GM21360 (cell line): ENCODE data around the gene TAAR1.
"Not testable (repeated sequence)": the region's sequence is repeated elsewhere in the genome, so short reads cannot be mapped to it uniquely, and the experiment has no call there.

ENCODE experiments used
- ATAC-seq: cut with Tn5 transposase; IDR thresholded peaks from one replicate; pipeline ENCODE4 v1.9.1; 2021; ENCODE audit warnings: mild to moderate bottlenecking, moderate library complexity; ENCODE audit not compliant: unreplicated experiment

Gene TAAR1

DNA sequence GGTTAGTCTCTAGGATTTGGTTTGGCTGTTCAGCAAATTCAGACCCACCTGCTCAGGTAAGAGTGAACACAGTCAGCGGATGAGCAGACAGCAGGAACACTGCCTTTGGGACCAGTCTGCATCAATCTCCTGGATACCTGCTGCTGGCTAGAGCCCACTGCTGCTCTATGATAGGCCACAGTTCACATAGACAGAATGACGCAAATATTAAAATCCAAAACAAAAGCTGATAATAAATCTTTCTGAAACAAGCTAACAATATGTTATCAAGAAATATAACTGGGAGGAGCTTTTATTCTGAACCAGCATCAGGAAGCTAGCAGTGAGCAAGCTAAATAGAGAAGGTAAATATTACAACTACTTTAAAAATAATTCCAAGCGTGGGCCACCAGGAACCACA lies at the start of gene TAAR1:
TSS of gene TAAR1 (minus strand) at position 101 of the 400 bp plus-strand sequence. CDS start 13,179 bp downstream, outside the sequence.
- no peak for ATAC-seq

DNA sequence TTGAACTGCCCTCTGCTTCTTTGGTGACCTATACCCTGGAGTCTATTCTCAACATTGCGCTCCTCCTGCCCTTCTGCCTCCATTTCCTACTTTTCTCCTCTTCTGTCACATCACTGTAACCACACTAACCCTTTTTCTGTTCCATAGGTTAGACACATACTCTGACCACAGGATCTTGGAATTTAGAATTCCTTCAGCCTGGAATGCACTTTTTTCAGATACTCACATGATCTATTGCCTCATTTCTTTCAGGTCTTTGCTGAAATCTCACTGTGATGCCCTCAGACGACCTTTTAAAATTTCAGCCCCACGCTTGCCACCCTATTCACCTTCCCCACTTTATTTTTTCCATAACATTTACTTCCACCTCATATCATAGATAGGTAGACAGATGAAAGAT lies 49.8 kb upstream of the TAAR1 start:
- ATAC-seq = no peak

DNA sequence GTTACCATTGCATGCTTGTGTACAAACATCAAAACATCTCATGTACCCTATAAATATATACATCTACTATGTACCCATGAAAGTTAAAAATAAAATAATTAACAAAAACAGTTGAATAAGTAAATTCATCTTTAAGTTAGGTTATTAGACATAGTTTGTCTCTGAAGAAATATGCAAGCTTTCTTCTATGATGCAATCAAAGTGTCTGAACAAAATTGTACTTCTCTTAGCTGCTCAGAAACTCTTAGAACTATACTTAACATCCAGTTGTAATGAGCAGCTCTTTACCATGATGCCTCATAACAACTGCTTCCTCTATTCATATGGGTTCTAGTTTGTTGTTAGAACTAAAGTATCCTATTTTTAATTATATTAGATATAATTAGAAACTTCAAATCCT lies 49.0 kb upstream of the TAAR1 start:
- ATAC-seq = no peak

- not testable (repeated sequence) for ATAC-seq
Observed at GRCh38 chr6:132706756-132707155, 47.8 kb upstream of the TAAR1 start.

GRCh38 chr6:132703936-132704335 lies 45.0 kb upstream of the TAAR1 start:
- no peak for ATAC-seq

GRCh38 chr6:132698608-132699007 lies 39.6 kb upstream of the TAAR1 start:
- ATAC-seq = no peak

- no peak for ATAC-seq
Observed at GRCh38 chr6:132695773-132696172, 36.8 kb upstream of the TAAR1 start.

DNA sequence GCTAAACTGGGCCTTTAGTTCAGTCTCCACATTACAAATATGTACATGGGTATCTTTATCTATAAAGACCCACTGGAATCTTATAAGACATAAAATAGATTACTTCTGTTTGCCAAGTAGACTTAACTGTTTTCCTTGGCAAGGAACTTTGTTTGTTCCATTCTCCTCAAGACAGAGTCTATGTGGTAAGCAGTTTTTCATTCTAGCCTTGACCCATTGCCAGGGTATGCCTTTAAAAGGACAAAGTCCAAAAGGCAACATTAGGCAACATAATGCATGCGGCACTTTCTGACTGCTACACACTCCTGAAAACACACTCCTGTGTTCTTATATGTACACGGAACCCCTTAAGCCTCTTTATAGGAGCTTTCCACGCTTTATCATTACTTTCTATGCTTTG lies 34.5 kb upstream of the TAAR1 start:
- ATAC-seq = no peak

DNA sequence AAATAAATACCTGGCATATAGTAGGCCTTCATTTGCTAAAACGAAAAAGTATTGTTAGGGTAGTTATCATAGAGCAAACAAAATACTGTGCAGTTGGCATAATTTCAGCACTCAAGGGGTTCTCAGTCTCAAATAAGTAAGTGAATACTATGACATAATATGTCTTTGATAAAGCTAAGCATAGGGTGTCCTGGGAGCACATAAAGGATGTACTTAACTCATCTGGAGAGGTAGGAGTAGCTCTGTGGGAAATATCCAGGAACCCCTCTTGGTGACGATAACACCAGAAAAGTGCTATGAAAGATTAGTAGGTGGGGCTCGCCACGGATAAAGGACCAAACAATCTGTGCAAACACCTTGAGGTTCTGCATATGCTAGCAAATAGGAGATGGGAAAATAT lies 31.7 kb upstream of the TAAR1 start:
- no peak for ATAC-seq

GRCh38 chr6:132687306-132687705 lies 28.3 kb upstream of the TAAR1 start:
- no peak for ATAC-seq

DNA sequence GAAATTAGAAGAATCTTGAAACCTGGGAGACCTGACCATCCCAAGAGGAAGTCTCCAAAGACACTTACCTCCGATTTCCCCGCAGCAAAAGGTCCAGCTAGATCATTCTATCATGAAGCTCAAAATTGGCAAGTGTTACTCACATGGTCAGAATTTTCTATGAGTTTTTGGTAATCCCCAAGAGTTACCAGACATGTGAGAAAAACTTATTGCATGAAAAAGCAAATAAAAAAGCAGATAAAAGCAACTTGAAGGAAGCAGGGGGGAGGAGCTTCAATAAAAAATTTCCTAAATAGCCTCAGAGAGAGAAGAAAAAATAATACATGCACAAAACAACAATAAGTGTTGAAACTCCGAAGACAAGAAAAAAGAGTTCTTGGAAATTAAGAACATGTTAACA lies 27.5 kb upstream of the TAAR1 start:
- ATAC-seq = no peak

- ATAC-seq = no peak
Observed at GRCh38 chr6:132685009-132685408, 26.0 kb upstream of the TAAR1 start.

DNA sequence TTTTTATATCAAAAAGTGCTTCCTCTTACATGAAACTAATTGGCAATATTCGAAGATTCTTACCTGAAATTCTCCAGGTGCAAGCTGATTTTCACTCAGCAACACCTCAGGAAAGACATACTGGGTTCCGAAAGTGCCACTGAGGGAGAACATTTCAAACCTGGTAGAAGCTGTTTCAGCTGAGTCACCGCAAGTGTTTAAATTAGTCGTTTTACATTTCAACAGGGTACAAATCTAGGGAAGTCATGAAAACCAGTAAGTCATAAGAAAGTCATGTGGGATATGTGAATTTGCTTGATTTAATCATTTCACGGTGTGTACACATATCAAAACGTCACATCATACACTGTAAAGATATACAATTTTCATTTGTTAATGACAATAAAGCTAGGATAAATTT lies 25.3 kb upstream of the TAAR1 start:
- ATAC-seq = no peak

GRCh38 chr6:132683543-132683942 lies 24.6 kb upstream of the TAAR1 start:
- no peak for ATAC-seq

DNA sequence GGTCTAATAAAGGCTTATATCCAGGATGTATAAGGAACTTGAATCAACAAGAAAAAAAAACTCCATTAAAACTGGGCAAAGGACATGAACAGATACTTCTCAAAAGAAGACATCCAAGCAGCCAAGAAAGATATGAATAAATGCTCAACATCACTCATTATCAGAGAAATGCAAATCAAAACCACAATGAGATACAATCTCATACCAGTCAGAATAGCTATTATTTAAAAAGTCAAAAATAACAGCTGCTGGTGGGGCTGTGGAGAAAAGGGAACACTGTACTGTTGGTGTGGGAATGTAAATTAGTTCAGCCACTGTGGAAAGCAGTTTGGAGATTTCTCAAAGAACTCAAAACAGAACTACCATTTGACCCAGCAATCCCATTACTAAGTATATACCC lies 20.1 kb upstream of the TAAR1 start:
- ATAC-seq = not testable (repeated sequence)

DNA sequence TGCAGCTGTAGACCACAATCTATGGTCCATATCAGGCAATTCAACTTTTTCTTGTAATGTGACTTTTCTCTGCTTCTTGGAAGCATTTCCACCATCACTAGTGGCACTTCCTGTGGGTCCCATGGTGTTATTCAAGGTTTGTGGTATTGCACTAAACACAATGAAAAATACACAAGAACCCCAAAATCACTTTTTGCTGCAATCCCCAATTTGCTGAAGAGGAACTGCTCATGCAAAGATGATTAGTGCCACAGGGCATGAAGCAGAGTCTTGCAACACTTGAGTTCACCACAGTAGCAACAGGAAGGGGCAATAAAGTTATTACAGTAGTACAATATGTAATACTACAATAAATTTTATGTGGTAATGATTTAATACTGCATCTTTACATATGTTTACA lies 16.8 kb upstream of the TAAR1 start:
- no peak for ATAC-seq

GRCh38 chr6:132675002-132675401 lies 16.0 kb upstream of the TAAR1 start:
- ATAC-seq = no peak

GRCh38 chr6:132673376-132674094 lies 14.6 kb upstream of the TAAR1 start:
- ATAC-seq = no peak

- no peak for ATAC-seq
Observed at GRCh38 chr6:132671295-132671694, 12.3 kb upstream of the TAAR1 start.

GRCh38 chr6:132669690-132670291 lies 10.8 kb upstream of the TAAR1 start:
- no peak for ATAC-seq

GRCh38 chr6:132666118-132666517 lies 7.1 kb upstream of the TAAR1 start:
- ATAC-seq = no peak

DNA sequence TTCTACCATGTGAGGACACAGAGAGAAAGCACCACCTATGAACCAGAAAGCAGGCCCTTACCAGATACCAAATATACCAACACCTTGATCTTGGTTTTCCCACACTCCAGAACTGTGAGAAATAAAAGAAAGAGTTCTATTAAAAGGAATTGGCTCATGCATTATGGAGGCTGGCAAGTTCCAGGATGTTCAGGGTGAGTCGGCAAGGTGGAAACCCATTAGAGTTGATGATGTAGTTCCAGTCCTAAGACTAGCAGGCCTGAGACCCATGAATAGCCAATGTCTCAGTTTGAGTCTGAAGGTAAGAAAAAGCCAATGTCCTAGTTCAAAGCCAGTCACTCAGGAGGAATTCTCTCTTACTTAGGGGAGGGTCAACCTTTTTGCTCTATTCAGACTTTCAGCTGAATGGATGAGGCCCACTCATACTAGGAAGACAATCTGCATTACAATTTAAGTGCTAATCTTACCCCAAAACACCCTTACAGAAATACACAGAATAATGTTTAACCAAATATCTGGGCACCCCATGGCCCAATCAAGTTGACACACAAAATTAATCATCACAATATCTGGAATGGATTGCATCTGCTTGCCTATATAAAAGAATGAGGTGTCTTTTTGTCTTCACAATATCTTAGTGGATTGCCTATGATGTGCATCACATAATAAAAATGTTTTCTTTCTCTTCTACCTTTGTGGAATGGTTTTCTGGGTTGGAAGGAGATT lies 5.5 kb upstream of the TAAR1 start:
- ATAC-seq = no peak
